Ovary (tissue), 3 donors: ENCODE results near the gene KCTD16.

Source experiments
- POLR2A ChIP-seq: fragments of 450-650 bp; IDR thresholded peaks from one replicate; pipeline ENCODE4 v1.6.1; 2017; ENCODE audit warnings: antibody characterized with exemption, mild to moderate bottlenecking, moderate library complexity
- TF ChIP-seq, protein P1 (sequence below), 3 donors: fragments of 450-650 bp in 2 of 3; fragments of 200-600 bp in 1 of 3; IDR thresholded peaks; one replicate each; pipeline versions ENCODE4 v1.5.1 to v1.8.0; 2016 to 2022; ENCODE audit warnings: antibody characterized with exemption in 3 of 3, mild to moderate bottlenecking in 1 of 3
- donor health status: DM: no; HTN: no; CAD: no.

DNA sequence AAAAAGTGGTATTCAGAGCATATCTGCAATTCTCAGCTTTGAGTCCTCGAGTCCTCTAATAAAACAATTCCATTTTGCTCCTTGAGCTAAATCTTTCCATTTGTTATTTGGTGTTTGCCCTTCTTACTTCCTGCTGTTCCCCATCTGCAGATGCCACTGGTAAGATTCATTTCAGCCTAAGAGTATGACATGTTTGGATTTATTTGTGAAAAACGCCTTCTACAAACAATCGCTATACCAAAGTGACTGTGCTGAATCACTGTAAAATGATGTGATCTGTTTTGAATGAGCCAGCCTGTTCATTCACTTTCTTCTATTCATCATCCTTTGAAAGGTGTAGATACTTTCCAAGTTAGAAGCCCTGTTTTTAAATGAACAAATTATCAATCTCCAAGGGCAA, 27.7 kb downstream of the KCTD16 start:
- TF ChIP-seq, protein P1, sequence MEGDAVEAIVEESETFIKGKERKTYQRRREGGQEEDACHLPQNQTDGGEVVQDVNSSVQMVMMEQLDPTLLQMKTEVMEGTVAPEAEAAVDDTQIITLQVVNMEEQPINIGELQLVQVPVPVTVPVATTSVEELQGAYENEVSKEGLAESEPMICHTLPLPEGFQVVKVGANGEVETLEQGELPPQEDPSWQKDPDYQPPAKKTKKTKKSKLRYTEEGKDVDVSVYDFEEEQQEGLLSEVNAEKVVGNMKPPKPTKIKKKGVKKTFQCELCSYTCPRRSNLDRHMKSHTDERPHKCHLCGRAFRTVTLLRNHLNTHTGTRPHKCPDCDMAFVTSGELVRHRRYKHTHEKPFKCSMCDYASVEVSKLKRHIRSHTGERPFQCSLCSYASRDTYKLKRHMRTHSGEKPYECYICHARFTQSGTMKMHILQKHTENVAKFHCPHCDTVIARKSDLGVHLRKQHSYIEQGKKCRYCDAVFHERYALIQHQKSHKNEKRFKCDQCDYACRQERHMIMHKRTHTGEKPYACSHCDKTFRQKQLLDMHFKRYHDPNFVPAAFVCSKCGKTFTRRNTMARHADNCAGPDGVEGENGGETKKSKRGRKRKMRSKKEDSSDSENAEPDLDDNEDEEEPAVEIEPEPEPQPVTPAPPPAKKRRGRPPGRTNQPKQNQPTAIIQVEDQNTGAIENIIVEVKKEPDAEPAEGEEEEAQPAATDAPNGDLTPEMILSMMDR (IDR thresholded peaks at IDR 0.05), result no peak
- no peak for TF ChIP-seq POLR2A
